ENCODE data around the gene C16orf95. TPM values are rescaled to one million over a fixed set of nuclear protein-coding genes. Genes with fewer than 3 reads are reported as not detected.

The C16orf95 gene
- total and polyA plus RNA-seq, 4 donors = 2.0 to 6.2 (median 4.6) TPM

GRCh38 chr16:87345726-87346424 lies 28.7 kb upstream of the C16orf95 start:
- H3K4me1 ChIP-seq (ENCODE audit: control insufficient read depth in 4 of 4, insufficient read depth in 4 of 4, low read length in 3 of 4) = peaks cover 0 to 3% (median 0%) of the 10 kb centered on the region in 4 donors
- H3K36me3 ChIP-seq (ENCODE audit: control insufficient read depth in 4 of 4, insufficient read depth in 3 of 4, low read depth in 1 of 4, low read length in 3 of 4) = peaks cover 15 to 59% (median 23%) of the 10 kb centered on the region in 4 donors
- H3K27ac ChIP-seq (ENCODE audit: low read depth in 1 of 2, low read length in 2 of 2) = no peak overlapping the region
- no peak for DNase-seq (ENCODE audit: low spot score)
- 96% methylated on average over 28 of the region's 28 CpGs for WGBS
- H3K27me3 ChIP-seq (ENCODE audit: control insufficient read depth in 4 of 4, insufficient read depth in 4 of 4, low read length in 3 of 4) = no peaks in the 10 kb centered on the region
- no peaks in the 10 kb centered on the region for H3K9me3 ChIP-seq (ENCODE audit: control insufficient read depth in 4 of 4, low read length in 3 of 4)
- H3K4me3 ChIP-seq (ENCODE audit: low read depth in 1 of 3, low read length in 3 of 3) = no peak overlapping the region
- TF ChIP-seq FOXA1 (IDR thresholded peaks at IDR 0.05) (no peak), TAF1 (conservative IDR thresholded peaks at IDR 0.05) (no peak), RAD21 (IDR thresholded peaks at IDR 0.05) (no peak), SP1 (IDR thresholded peaks at IDR 0.05) (no peak), HNF4A (conservative IDR thresholded peaks at IDR 0.05) (no peak), ATF3 (IDR thresholded peaks at IDR 0.05) (no peak), CTCF (IDR thresholded peaks at IDR 0.05; ENCODE audit: low read depth, low read length, missing input control) (no peak), HNF4G (IDR thresholded peaks at IDR 0.05) (no peak), REST (IDR thresholded peaks at IDR 0.05) (no peak), FOXA2 (IDR thresholded peaks at IDR 0.05) (no peak), ZBTB33 (IDR thresholded peaks at IDR 0.05) (no peak), YY1 (IDR thresholded peaks at IDR 0.05) (no peak), MAX (IDR thresholded peaks at IDR 0.05) (no peak), NR2F2 (IDR thresholded peaks at IDR 0.05) (no peak), RXRA (IDR thresholded peaks at IDR 0.05) (no peak), GABPA (IDR thresholded peaks at IDR 0.05 in 1 of 2, conservative IDR thresholded peaks at IDR 0.05 in 1 of 2) (no peak), EGR1 (IDR thresholded peaks at IDR 0.05; ENCODE audit: low read depth in 2 of 2) (no peak), JUND (IDR thresholded peaks at IDR 0.05) (no peak)
- H3K9ac ChIP-seq (ENCODE audit: low read depth in 1 of 2, low read length in 2 of 2) = no peak overlapping the region

Data from liver (tissue), 9 donors.